Right ventricle myocardium inferior (tissue), 1 donor: ENCODE measurements around the gene SPZ1. TPM values are rescaled to one million over a fixed set of nuclear protein-coding genes. Genes with fewer than 3 reads are reported as not detected.
"Not testable (repeated sequence)": the region's sequence is repeated elsewhere in the genome, so short reads cannot be mapped to it uniquely, and the experiment has no call there.

Experiments used
- ATAC-seq: fragments of 200-7000 bp; cut with Tn5 transposase; one replicate; pipeline ENCODE4 v1.9.1; 2020; ENCODE audit warnings: mild to moderate bottlenecking, moderate library complexity
- DNase-seq: peaks from one replicate; pipeline ENCODE4 v3.0.0; 2021; ENCODE audit errors: missing footprints
- intact Hi-C: fragments of 100-400 bp; cut with DNase I; formaldehyde crosslinking; loops from one replicate; pipeline ENCODE4 v1.11.0; 2022
- total RNA-seq: library from RNA; stranded (reverse); fragmentation: NEBNext Ultra II Directional; extraction: Animal tissue kit (Norgen Biotek cat#: 25700); gene quantifications from one replicate; pipeline ENCODE4 v1.2.1, GENCODE V29; 2021
- donor health status: DM: no; HTN: yes; CAD: no; lungs with severe emphysema.

SPZ1 gene
- total RNA-seq, 1 donor from 2014 or later = not detected

DNA sequence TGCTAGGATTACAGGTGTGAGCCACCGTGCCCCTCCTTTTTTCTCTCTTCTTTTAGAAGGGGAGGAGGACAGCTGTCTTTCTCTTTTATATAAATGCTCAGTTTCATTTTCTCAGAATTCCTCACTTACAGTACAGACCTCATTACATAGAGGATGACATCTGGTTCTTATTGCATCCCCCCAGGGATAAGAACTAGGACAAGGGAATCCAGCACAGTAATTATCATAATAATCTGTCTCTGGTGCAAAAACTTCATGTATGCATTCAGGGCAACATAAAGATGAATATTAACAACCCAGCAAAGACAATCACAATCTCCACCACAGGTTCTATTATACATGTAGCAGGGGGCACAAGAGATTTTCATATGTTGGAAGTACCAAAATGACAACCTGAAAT is 5.1 kb downstream of the SPZ1 start:
- DNase-seq = no peak
- no peak for ATAC-seq
- intact Hi-C loops = no loop called here

- ATAC-seq (no peak), DNase-seq (no peak)
- intact Hi-C loops = no loop called here
Measured at GRCh38 chr5:80326468-80326867, 6.7 kb downstream of the SPZ1 start.

DNA sequence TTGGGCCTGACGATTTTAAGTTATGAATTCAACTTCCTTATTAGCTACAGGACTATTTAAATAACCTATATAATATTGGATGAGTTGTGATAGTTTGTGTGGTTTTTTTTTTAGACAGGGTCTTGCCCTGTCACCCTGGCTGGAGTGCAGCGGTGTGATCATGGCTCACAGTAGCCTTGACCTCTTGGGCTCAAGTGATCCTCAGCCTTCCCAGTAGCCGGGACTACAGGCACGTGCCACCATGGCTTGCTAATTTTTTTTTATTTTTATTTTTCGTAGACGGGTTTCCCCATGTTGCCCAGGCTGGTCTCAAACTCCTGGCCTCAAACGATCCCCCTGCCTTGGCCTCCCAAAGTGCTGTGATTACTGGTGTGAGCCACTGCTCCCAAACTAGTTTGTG is 17.6 kb downstream of the SPZ1 start:
- ATAC-seq = no peak
- no peak for DNase-seq
- intact Hi-C loops = no loop called here

- ATAC-seq (no peak), DNase-seq (no peak)
- intact Hi-C loops = no loop called here
Measured at GRCh38 chr5:80339116-80339515, 19.3 kb downstream of the SPZ1 start.

GRCh38 chr5:80341016-80341775 is 21.4 kb downstream of the SPZ1 start:
- no peak for DNase-seq
- no peak for ATAC-seq
- intact Hi-C loops = no loop called here

GRCh38 chr5:80343067-80343466 is 23.3 kb downstream of the SPZ1 start:
- DNase-seq = no peak
- ATAC-seq = no peak
- intact Hi-C loops = no loop called here

DNA sequence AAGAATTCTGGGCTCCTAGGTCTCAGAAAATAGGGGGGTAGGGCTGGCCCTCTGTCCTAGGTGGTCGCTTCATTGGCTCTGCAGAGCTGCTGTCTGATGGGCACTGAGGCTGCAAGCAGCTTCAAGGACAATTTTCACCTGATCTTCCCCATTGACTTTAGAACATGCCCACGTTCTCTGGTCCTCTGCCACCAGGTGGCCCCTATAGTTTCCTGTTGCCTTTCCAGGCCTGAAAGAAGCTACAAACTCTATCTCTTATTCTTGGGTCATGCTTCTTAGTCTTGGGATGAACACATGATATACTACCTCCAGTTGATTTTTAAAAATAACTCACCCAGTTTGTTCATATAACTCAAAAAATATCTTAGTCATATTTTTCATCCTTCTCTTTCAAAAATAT is 26.3 kb downstream of the SPZ1 start:
- ATAC-seq (no peak), DNase-seq (no peak)
- intact Hi-C loops = no loop called here

DNA sequence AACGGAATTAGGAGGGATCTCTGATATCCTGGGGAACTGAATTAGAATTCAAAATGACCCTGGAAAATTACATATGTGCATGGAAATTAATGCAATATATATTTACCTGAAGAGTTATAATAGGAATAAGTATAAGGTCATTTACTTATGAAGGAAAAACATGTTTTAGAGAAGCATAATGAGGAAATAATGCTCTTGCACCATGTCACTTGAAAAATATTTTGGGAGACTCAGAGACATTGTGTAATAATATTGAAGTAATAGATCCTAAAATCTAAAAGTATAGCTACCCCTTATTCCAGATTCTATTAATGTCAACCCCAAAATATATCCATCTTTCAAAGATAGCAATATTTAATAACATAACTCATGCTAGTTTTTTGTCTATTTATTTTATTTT is 28.4 kb downstream of the SPZ1 start:
- ATAC-seq = no peak
- intact Hi-C loops = no loop called here
- DNase-seq = no peak

DNA sequence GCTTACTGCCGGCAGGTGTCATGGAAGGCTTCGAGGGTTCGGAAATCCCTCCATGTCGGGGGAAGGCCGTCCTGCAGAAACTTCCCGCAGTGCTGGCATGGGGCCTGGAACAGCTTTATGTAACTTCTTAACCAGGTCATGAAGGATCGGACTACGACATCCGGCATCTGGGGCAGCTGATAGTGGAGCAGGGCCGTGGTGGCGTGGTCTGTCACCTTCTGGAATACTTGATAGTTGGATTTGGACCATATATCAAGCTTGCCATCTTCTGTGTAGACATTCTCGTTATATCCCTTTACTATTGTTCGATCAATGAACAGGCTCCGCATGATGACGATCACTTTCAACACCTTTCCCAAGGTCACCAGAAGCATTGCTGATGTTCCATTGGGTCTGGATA is 31.2 kb downstream of the SPZ1 start:
- intact Hi-C loops, ATAC-seq, DNase-seq: not testable (repeated sequence)

DNA sequence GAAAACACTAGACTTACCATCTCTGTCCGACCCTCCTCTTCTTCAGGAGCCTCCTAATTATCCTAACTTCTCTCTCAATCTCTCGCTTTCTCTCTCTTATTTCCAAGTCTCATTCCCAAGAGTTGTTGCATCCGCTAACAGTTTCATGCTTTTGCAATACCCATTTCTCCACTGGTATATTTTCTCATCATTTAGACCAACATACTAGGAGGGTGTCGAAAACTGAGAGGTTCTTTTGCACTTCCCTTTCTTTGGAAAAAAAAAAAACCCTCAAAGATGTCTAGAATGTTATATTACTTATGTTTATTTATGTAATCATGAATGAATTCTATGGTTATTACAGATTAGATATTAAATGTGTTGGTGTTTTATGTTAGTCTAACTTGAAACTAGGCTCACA is 35.9 kb downstream of the SPZ1 start:
- intact Hi-C loops = no loop called here
- DNase-seq (no peak), ATAC-seq (no peak)

GRCh38 chr5:80357671-80358070 is 37.9 kb downstream of the SPZ1 start:
- intact Hi-C loops = no loop called here
- no peak for DNase-seq
- ATAC-seq = no peak

DNA sequence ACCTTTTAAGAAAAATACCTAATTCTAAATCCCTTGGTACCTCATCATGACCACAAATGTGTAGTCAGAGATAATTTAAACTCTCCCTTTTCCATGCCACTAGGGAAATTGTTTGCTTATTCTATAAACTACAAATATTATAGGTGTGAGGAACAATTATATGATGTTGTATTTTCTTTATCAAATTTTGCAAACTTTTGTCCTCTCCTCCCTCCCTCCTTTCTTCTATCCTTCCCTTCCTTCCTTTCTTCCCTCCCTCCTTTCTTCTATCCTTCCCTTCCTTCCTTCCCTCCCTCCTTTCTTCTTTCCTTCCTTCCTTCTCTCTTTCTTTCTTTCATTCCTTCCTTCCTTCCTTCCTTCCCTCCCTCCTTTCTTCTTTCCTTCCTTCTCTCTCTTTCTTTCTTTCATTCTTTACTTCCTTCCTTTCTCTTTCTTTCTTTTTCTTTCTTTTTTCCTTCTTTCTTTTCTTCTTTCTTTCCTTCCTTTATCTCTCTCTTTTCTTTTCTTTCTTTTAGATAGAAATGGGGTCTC is 41.2 kb downstream of the SPZ1 start:
- DNase-seq (no peak), ATAC-seq (no peak)
- intact Hi-C loops = no loop called here

GRCh38 chr5:80364892-80365291 is 45.1 kb downstream of the SPZ1 start:
- DNase-seq (no peak), ATAC-seq (no peak)
- intact Hi-C loops = no loop called here

- no peak for ATAC-seq
- no peak for DNase-seq
- intact Hi-C loops = no loop called here
Measured at GRCh38 chr5:80368661-80369480, 49.1 kb downstream of the SPZ1 start.

GRCh38 chr5:80369521-80369920 is 49.7 kb downstream of the SPZ1 start:
- no peak for ATAC-seq
- intact Hi-C loops = no loop called here

GRCh38 chr5:80370390-80370789 is 50.6 kb downstream of the SPZ1 start:
- no peak for DNase-seq
- ATAC-seq = no peak
- intact Hi-C loops = no loop called here

More at GRCh38 chr5:80369521-80369920, 49.7 kb downstream of the SPZ1 start:
- no peak for DNase-seq
